Measurements from ENCODE around the gene RUFY1.

GRCh38 chr5:179607160-179607931 is 57.0 kb downstream of the RUFY1 start:
- no peak for TF ChIP-seq CTCF (IDR thresholded peaks at IDR 0.05)
- no peak for TF ChIP-seq POLR2A (IDR thresholded peaks at IDR 0.05)
